Panc1 (cell line): ENCODE results near the gene CKAP2L. TPM values are rescaled to one million over a fixed set of nuclear protein-coding genes. Genes with fewer than 3 reads are reported as not detected.
"Not testable (repeated sequence)": the region's sequence is repeated elsewhere in the genome, so short reads cannot be mapped to it uniquely, and the experiment has no call there.

Experiments used
- ATAC-seq: fragments of 200-7000 bp; cut with Tn5 transposase; 2 replicates; pipeline ENCODE4 v1.9.1; 2020; ENCODE audit warnings: mild to moderate bottlenecking, moderate library complexity
- BruUV-seq: library from RNA; stranded (reverse); fragments of 400-500 nt; replicated peaks from 2 replicates; lab custom pipeline; 2021; lab: Mats Ljungman, UMichigan
- CTCF ChIA-PET: fragments of 300-600 bp; sonication (Branson Sonifier 250); formaldehyde crosslinking; loops from one replicate; lab custom pipeline; 2022; ENCODE audit warnings: antibody characterized with exemption; lab: Charles Lee
- POLR2A ChIA-PET: fragments of 300-600 bp; sonication (Branson Sonifier 250); formaldehyde crosslinking; loops from one replicate; lab custom pipeline; 2022; ENCODE audit warnings: antibody characterized with exemption; lab: Charles Lee
- DNase-seq: peaks from one replicate; pipeline ENCODE4 v3.0.0-alpha.2; 2010; ENCODE audit warnings: low read depth, low spot score
- H3K27ac ChIP-seq: 2 replicates; pipeline ENCODE4 v1.5.1; 2011; ENCODE audit warnings: mild to moderate bottlenecking, low read length, inconsistent platforms
- H3K27me3 ChIP-seq: fragments of 200-500 bp; sonication (Bioruptor generic); 2 replicates; pipeline ENCODE4 v1.6.0; 2014; ENCODE audit warnings: low read length, inconsistent platforms; ENCODE audit not compliant: control insufficient read depth, insufficient read depth
- H3K36me3 ChIP-seq: fragments of 200-500 bp; sonication (Bioruptor generic); 2 replicates; pipeline ENCODE4 v1.5.1; 2014; ENCODE audit warnings: inconsistent platforms, mild to moderate bottlenecking, low read length, moderate library complexity; ENCODE audit not compliant: control insufficient read depth, insufficient read depth
- H3K4me1 ChIP-seq: 2 replicates; pipeline ENCODE4 v1.5.1; 2011; ENCODE audit warnings: inconsistent platforms, mild to moderate bottlenecking, low read length, moderate library complexity; ENCODE audit not compliant: control insufficient read depth, insufficient read depth
- H3K4me3 ChIP-seq, 2 experiments: 2 replicates each; pipeline ENCODE4 v1.5.1; 2011 to 2012; ENCODE audit warnings: low read depth in 2 of 2, low read length in 2 of 2, mild to moderate bottlenecking in 2 of 2, inconsistent platforms in 1 of 2, moderate library complexity in 1 of 2
- H3K9me3 ChIP-seq: fragments of 200-500 bp; sonication (Bioruptor generic); 2 replicates; pipeline ENCODE4 v1.5.1; 2014; ENCODE audit warnings: low read depth, mild to moderate bottlenecking, inconsistent platforms, low read length, moderate library complexity; ENCODE audit not compliant: control insufficient read depth, insufficient read depth
- CTCF ChIP-seq: fragments of 450-650 bp; IDR thresholded peaks from 2 replicates; pipeline ENCODE4 v1.5.1; 2017; ENCODE audit warnings: mild to moderate bottlenecking
- POLR2AphosphoS5 ChIP-seq: IDR thresholded peaks from 2 replicates; pipeline ENCODE4 v1.6.1; 2012; ENCODE audit warnings: mild to moderate bottlenecking, low read depth, low read length, moderate library complexity
- REST ChIP-seq, 2 experiments: IDR thresholded peaks; 2 replicates each; pipeline ENCODE4 v1.6.1; 2011 to 2012; ENCODE audit warnings: low read depth in 2 of 2, control low read depth in 1 of 2, low read length in 1 of 2, mild to moderate bottlenecking in 1 of 2, moderate library complexity in 1 of 2; ENCODE audit not compliant: insufficient read depth in 1 of 2
- SIN3A ChIP-seq: IDR thresholded peaks from 2 replicates; pipeline ENCODE4 v1.6.1; 2012; ENCODE audit warnings: low read depth, mild to moderate bottlenecking, low read length, moderate library complexity, borderline replicate concordance; ENCODE audit not compliant: insufficient read depth
- TCF7L2 ChIP-seq: IDR thresholded peaks from 2 replicates; pipeline ENCODE4 v1.6.1; 2011; ENCODE audit warnings: mild to moderate bottlenecking, low read depth, low read length, inconsistent platforms
- in situ Hi-C: cut with HindIII; loops from 2 replicates; pipeline ENCODE4 v1.10.0; 2016; ENCODE audit warnings: low sequenced_read_pairs, low pct_unique_long_range_greater_than_20kb
- intact Hi-C: fragments of 100-400 bp; cut with micrococcal nuclease; formaldehyde crosslinking; loops from one replicate; pipeline ENCODE4 v1.10.0; 2022; ENCODE audit not compliant: unreplicated experiment
- total RNA-seq: library from RNA; stranded (reverse); gene quantifications from one replicate; pipeline ENCODE4 v1.2.1, GENCODE V29; 2021; ENCODE audit not compliant: unreplicated experiment

CKAP2L gene
- total RNA-seq, 1 experiment from 2014 or later = 27.0 TPM

- no peak overlapping the region for H3K4me3 ChIP-seq
- no peaks in the 10 kb centered on the region for H3K9me3 ChIP-seq
- no peaks in the 10 kb centered on the region for H3K27me3 ChIP-seq
- ATAC-seq (no peak), DNase-seq (no peak)
- intact Hi-C loops = no loop called here
- H3K4me1 ChIP-seq = no peaks in the 10 kb centered on the region
- ChIA-PET POLR2A (no interaction called here), CTCF (no interaction called here)
- in situ Hi-C loops = no loop called here
- TF ChIP-seq CTCF (no peak), SIN3A (no peak), REST (IDR thresholded peaks at IDR 0.05; ENCODE audit: insufficient read depth in 1 of 2, low read depth in 2 of 2, low read length in 1 of 2) (no peak), TCF7L2 (no peak), POLR2AphosphoS5 (no peak)
- no peak overlapping the region for H3K27ac ChIP-seq
- no peaks in the 10 kb centered on the region for H3K36me3 ChIP-seq
- BruUV-seq = no TSS peak
Observed at GRCh38 chr2:112708968-112709367, 55.4 kb downstream of the CKAP2L start.

- H3K9me3 ChIP-seq, ATAC-seq, DNase-seq, H3K27ac ChIP-seq, in situ Hi-C loops, H3K36me3 ChIP-seq, BruUV-seq, POLR2A ChIA-PET, intact Hi-C loops, H3K4me1 ChIP-seq, H3K4me3 ChIP-seq, H3K27me3 ChIP-seq: not testable (repeated sequence)
- CTCF ChIA-PET = interaction anchor here (0.5 kb wide), 1 partner anchor 106 kb away, joined by 3 read pairs; no protein-coding TSS in a partner anchor
Observed at GRCh38 chr2:112706947-112707346, 57.5 kb downstream of the CKAP2L start.

GRCh38 chr2:112706170-112706664, 58.2 kb downstream of the CKAP2L start:
- no TSS peak for BruUV-seq
- DNase-seq = no peak
- no peaks in the 10 kb centered on the region for H3K4me1 ChIP-seq
- H3K27ac ChIP-seq = no peak overlapping the region
- ChIA-PET POLR2A (interaction anchor here (0.6 kb wide), 1 partner anchor 61 kb away, joined by 6 read pairs; the partner anchor contains the start of gene SLC20A1), CTCF (no interaction called here)
- H3K27me3 ChIP-seq = no peaks in the 10 kb centered on the region
- no peak overlapping the region for H3K4me3 ChIP-seq
- no peaks in the 10 kb centered on the region for H3K36me3 ChIP-seq
- TF ChIP-seq POLR2AphosphoS5 (no peak), SIN3A (no peak), CTCF (no peak), TCF7L2 (no peak), REST (IDR thresholded peaks at IDR 0.05; ENCODE audit: insufficient read depth in 1 of 2, low read depth in 2 of 2, low read length in 1 of 2) (no peak)
- ATAC-seq = peak; percentile 52; the same call in 1 of the 2 replicates
- in situ Hi-C loops = no loop called here
- H3K9me3 ChIP-seq = no peaks in the 10 kb centered on the region
- intact Hi-C loops = no loop called here
